Left kidney (tissue), 2 donors: ENCODE data around the gene AMN. TPM values are rescaled to one million over a fixed set of nuclear protein-coding genes. Genes with fewer than 3 reads are reported as not detected.

Experiments
- DNase-seq: peaks from one replicate; pipeline ENCODE4 v3.0.0-alpha.2; 2013
- polyA plus RNA-seq: library from polyadenylated mRNA; unstranded; fragments of 120-200 nt; gene quantifications from one replicate; pipeline ENCODE4 v1.2.1, GENCODE V29; 2013; ENCODE audit not compliant: insufficient read length

Gene AMN
- polyA plus RNA-seq, 1 donor, result 23.0 TPM

DNA sequence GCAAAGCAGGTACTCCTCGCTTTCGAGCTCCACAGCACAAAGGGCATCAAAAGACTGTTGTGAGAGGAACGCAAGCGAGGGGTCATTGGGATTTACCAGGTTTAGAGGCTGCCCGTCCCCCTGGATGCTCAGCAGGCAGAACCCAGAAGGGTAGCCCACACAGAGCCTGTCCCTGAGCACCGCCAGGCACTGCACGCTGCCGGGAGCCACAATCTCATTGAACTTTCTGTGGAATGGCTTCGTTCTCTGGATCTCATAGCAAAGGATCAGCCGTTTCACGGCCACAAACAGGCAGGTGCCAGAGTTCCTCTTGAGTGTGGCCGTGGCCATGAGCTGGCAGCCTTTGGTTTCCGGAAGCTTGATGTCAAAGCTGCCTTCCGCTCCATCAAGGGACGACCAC lies 21.5 kb downstream of the AMN start:
- no peak for DNase-seq

DNA sequence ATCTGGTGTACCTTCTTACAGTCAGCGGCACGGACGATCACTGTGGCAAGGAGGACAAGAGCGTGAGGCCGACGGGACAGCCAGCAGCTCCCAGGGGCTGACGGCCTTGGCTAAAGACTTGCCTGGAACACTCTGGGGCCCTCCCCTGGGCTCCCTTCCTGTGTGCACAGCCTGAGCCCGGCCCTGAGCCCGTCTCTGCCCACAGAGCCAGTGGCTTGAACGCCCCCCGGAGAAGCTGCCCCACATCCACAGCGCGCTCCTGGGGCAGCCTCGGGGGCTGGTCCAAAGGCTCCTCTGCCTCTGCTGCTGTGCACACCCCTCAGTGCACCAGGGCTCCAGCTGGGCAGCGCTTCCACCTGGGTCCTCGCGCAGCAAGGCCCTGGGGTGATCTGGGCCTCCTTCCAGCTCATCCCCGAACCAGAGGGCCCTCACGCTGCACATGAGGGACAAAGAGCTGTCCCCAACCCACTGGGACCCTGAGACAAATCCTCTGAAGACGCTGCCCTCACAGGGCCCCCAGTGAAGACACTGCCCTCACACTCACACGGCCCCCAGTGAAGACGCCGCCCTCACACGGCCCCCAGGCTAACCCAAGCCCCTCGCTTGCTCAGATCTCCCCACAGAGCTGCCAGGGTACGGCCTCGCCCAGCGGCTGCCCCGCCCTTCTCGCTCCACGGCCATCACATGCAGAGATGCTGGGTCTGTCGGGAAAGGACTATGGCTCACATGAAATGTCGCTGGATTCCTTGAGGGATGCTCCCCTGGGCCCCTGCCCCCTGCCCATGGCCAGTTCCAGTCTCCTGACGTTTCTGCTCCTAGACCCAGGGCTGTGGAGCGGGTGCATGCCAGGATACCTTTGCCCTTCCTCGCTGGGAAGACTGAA lies 22.2 kb downstream of the AMN start:
- DNase-seq, result no peak

DNA sequence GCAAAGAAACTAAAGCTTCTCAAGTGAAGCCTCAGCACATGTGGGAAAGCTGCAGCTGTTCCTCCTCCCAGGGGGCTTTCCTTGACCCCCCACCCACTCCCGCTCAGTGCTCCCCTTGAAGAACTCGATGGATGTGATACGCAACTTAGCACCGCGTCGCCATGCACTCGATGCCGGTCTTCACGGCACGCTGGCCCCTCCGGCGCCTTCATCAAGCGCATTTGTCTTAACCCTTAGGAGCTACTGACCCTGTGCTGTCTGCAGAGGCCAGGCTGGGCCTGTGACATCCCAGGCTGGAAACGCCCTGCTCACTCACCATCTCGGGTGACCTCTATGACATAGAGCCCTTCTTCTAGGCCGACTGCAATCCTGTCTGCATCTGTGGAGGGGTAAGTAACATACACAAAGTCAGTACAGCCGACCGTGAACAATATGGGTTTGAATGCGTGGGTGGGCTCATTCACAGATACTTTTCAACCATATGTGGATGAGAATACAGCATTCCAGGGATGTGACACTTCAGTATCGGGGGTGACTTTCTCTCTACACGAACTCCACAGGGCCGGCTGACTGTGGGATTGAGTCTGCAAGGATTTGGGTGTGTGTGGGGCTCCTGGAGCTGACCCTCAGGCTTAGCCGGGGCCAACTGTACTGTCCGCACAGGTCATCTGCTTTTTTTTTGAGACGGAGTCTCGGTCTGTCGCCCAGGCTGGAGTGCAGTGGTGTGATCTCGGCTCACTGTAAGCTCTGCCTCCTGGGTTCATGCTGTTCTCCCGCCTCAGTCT lies 23.1 kb downstream of the AMN start:
- DNase-seq, result no peak

DNA sequence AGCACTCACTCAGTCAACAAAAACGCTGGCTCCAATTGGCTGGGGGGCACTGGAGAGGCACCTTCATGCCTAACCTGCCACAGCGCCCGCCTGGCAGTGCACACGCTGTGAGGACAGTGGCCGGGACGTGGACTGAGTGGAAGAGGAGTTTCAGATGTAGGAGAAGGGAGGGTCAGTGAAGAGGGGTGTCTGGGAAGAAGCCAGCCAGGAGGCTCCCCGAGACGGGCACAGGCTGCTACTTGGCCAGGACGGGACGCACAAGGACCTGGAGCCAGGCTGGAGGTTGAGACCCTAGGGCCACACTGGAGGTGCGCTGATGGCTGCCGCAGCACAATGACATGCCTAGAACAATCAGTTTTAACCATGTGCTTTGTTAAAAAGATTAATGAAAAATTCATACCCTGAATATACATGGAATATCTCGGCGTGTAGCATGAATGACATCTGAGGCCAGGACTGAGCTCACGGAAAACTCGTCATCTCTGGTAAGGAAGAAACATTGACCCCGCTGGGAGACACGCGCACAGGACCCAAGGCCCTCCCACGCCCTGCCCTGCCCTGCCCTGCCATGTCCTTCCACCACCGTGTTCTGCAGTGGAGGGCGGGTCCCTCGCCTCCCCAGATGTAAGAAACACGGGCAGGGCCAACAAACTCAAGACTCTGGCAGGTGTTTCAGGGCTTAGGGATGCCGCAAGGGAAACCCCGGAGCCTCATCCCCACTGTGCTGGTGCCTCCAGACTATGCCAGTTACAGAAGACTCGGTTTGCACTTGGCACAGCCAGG lies 25.0 kb downstream of the AMN start:
- DNase-seq, result no peak

DNA sequence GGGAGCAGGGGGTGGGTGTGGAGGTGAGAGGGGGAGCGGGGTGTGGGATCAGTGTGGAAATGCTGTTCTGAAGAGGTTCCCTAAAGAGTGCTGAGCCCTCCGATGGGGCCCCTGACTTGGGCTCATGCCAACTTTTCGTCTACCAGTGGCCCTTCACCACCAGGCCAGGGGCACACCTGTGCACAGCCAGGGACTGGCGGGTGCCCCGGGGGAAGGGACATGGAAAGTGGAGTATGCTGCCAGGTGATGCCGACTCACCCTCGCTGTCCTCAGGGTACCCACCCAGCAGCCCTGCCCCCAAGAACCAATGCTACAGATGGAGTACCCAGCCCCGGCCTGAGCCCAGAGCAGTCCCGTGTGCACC lies 26.2 kb downstream of the AMN start:
- DNase-seq, result no peak

DNA sequence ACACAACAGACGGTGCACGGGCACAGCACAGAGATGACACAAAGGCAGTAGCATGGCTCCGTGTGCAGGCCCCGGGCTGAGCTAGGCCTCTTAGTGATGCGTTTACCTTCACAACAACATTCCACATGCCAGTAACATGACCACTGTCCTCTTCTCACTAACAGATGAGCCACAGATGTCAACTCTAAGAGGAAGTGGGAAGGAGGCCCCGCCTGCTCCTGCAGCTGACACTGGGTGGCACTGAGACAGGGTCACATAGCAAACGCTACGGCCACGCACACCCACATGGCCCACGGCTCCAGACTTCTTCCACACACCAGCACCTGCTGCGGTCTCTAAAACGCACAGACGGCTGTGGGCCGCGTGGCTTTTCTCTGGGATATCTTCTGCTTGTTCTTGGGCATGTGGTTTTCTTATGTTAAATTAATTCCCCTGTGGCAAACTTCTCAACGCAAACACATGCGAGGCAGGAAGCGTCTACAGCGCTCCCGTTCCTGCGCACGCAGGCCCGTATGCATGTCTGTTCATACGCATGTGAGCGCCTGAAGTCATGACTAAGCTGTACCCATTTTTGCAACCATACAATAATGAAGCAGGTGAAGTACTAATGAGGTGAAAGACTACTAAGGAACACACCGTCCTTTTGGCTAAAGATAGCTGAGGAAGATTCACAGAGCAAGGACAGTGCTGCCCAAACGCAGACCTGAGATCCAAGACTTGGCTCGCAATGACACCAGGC lies 26.8 kb downstream of the AMN start:
- no peak for DNase-seq

DNA sequence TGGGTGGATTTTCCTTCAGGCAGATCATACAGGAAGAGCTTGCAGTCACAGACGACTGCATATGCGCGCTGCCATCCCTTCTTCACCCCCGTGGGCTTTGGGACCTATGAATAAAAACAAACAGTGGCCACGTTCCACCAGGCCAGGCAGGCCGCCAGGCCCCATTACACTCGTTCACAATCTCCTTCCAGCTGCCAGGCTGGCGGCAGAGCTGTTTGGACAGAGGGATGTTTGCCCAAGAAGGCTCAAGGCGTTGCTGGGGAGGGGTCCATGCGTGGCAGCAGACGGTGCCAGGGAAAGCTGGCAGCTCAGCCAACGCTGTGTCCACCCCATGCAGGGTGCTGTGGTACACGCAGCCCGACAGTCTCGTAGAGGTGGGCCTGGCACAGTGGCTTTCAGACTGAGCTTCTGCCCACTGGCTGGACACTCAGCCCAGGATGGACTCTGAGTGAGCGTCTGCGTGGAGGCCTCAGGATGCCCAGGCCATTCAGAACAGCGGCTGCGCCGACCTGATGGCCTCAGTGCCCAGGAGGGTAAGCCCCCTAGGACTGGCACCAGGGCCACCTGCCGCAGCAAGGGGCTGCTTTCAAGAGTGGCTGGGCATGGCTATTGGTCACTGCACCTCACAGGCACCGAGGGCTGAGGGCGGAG lies 27.5 kb downstream of the AMN start:
- DNase-seq, result no peak

DNA sequence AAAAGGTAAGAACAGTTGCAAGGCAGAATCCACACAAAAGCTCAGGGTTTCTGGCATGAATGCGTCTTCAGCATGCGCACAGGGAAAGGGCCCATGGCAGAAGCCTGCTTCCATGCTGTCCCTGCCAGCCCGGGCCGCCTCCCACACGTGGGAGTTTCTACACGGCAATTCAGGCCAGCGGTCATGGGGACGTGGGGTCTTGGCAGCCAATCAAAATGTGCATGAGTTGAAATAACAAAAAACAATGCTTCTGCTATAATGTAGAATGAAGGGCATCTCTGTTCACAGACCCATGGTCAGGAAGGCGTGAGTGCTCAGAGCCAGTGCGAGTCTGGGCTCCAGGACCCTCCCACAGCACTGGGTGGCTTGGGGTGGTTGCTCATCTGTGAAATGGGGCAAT lies 28.6 kb downstream of the AMN start:
- no peak for DNase-seq

DNA sequence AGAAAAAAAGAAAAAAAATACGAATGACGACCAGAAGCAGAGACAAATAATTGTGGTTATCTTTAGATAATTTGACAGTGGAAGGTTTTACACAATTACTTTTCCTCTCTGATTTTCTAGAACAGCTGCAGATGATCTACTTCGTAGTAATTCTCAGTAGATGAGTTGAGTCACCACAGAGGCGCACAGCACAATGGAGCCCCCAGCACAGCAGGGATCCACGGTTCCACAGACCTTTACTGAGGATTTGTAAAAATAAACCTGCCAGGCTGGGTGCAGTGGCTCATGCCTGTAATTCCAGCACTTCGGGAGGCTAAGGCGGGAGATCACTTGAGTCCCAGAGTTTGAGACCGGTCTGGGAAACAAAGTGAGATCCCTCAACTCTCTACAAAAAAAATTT lies 29.3 kb downstream of the AMN start:
- DNase-seq, result no peak

DNA sequence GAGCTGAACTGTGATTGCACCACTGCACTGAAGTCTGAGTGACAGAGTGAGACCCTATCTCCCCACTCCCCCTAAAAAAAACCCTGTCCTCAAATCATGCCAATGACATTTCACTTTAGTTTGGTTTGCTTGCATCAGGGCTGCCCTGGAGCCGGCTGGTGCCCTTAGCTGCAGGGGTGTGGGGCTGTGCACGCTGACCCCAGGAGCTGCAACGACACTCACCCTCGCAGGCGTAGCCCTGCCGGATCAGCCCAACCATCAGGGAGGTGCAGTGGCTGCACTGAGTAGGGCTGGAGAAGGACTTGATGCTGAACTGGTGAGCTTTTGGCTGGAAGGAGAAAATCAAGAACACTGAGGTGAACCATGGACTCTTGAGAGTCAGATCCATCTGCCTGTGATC lies 29.8 kb downstream of the AMN start:
- DNase-seq, result no peak

DNA sequence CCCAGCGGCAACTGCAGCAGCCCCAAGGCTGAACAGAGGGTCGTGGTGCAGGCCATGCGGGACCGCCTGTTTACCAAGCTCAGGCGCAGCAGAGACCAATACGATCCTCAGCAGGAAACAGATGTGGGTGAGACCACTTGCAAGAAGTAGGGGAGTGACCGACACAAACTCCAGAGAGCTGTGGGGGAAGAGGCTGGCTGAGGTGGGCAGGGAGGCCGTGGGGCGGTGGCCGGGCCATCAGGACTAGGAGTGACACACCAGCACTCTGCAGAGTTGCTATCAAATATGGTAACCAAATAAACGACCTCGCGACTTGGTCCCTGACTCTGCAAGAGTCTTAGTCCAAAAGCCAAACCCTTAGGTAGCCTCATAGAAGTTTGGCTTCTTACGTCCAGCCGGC lies 30.6 kb downstream of the AMN start:
- DNase-seq, result no peak

DNA sequence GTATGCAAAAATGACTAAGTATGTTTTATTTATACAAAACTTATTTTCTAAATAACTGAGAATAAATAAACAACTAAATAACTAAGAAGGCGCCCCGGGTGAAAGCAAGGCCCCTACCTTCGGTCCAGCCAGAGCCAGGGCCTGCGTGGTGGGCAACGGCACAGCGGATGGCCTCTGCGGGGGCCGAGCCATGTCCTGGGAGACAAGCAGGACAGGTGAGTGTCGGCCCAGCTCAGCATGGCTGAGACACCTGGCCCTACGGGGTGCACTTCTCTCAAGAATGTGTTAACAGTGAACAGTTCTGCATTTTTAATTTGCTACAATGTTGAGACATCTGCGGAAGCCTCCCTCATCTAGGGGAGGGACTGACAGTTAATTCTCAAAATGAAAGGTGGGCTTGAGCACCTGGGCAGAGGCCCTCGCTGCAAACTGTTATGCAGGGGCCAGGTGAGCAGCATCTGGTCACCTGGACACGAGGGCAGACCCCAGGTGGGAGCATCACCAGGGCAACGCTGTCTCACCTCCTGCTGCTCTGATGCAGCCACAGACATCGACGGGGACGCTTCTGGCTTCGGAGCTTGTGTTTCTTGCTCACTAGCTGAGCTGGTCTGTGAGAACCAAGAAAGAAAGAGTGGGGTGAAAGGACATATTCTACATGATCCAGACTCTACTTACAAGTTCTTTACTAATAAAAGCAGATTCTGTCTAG lies 31.8 kb downstream of the AMN start:
- DNase-seq, result no peak

DNA sequence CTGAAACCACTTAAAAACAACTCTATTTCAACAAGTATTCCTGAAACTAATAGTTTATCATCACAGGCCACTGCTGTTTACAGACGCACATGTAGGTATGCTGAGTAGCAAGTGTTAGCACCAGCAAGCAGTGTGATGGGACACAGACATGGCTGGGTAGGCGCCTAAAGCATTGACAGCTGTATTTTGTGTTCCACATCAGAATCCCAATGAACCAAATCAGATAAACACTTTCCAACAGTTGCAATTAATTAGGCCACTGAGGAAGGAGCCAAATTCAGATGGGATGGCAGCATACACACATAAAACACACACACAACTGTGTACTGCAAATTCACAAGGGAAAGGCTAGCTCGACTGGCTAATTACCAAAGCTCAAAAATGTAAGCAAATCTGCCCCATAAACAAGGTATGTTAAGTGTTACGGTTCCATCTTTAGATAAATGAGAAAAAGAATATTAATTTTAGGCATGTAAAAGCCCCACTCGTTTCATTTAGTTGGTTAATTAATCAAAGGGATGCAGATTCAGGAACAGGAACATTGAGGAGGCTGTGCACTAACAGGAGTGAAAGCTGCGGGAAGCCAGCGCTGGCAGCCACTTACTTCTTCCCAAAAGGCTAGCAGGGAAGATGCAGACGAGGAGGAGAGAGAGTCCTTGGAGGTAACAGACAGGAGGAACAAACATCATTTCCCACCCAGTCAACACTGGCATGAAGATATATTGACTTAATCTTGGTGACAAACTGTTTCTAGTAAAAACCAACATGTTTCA lies 33.4 kb downstream of the AMN start:
- no peak for DNase-seq

DNA sequence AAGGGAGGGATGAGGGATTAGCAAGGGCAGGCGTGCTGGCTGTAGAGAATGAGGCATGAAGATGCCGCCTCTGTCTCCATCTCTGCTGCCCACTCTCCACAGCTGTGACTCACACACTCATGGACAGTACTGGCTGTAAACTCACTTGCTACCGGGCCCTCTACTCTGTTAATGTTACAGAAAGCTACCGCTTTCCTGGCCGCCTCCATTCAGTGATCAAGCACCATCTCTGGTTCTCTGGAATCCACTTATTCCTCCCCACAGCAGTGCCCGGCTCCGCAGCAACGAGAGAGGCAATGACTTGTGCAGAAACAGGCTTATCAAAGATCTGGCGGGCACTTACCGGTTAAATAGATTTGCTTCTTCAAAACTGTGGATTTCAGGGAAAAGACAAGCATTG lies 34.8 kb downstream of the AMN start:
- DNase-seq, result no peak

DNA sequence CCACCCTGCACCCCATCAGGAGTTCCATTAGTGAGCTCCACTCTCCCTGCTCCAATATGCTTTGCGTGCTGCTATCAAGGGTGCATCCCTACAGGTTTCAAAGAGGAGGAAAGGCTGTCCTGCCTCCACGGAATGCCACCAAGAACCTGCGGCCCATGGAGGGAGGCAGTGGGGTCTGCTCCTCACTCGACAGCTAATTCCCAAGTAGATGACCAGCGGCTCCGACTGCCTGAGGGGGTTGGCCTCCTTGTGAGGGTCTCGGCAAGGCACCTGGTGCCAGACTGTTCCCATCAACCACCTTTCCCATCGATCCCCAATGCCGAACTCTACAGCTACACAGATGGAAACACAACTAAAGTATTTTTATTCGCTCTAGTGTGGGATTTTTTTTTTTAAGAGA lies 36.0 kb downstream of the AMN start:
- no peak for DNase-seq

DNA sequence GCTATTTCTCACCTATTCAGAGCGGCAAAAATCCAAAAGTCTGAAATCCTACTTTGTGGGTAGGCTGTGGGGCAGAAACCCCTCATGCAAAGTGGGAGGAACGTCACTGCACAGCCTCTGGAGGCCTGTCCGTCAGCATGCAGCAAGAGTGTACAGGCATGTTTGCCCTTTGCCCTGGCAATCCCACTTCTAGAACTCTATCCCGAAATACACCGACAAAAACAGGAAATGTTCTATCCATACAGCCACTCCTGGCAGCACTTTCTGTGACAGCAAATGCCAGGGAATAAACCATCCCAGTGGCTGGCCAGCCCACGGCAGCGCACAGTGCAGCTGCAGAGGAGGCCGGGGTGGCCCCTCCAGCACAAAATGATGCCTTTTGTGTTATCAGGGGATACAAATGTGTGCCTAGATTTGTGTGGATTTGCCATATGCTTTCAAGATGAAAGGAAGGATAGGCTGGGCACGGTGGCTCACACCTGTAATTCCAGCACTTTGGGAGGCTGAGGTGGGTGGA lies 39.7 kb downstream of the AMN start:
- no peak for DNase-seq

DNA sequence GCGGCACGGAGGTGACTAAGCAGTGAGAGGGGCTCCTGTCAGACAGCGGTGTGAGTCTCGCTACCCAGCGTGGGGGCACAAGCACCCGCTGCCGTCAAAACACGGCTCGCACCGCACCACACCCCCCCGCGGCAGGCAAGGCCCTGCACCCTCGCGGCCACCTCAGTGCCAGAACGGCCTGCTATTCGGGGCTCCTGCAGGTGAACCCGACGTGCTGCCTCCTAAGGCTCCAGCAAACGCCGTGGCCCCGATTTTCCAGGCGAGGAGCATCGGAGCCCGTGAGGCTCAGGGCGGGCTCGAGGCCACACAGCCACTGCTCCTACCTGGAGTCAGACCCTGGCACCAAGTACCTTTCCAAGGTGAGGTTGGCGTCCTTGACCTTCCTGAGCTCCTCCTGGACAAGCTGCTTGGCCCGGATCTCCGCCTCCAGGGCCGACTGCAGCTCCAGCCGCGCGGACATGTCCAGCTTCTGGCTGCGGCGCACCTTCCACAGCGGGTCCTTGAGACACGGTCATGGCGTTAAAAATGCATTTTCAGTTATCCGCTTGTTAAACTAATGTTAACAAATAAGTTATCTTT lies 41.8 kb downstream of the AMN start:
- DNase-seq, result no peak

DNA sequence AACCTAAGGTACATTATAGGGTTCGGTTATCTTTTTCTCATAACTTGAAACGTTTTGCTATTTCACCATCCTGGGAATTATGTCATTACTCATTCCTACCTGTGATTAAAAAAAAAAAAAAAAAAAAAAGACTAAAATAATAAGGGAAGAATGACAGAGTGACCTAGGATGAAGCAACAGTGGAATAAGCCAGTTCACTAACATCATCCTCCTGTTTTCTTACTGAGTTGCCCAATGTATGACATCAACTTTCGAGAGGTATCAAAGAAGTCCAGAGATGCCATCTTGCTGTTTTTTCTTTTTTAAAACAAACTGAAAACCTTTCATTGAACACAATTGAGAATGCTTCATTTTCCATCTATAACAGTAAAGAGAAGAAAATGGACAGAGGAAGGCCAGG lies 42.8 kb downstream of the AMN start:
- no peak for DNase-seq

DNA sequence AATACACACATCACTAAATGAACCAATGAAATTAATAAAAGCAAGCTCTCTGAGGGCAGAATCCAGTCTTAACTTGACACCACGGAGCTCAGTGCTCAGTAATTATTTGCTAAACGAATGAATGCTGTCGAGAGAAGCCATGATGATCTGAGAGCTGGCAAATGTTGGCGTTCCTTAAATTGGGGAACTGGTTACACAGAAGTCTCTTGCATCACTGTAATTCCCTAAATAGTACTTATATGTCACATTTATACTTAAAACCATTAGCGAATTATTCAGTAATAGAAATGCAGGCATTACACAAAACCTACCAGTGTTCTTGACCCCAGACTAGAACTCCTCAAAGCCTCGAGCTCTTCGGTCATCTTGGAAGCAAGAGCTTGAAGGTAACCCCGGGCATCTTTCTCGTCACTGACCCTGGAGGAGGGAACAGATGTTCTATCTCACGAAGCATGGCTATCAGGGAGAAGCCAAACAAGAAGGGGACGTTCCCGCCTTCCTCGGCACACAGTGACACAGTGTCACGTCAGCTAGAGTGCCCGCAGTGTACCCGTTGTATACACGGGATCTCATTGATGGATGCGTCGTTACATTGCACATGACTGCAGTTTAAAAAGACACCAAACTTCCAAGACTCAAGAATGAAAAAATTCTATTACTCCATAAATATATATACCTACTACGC lies 43.6 kb downstream of the AMN start:
- no peak for DNase-seq
